ENCODE measurements around the gene PCSK4. TPM values are rescaled to one million over a fixed set of nuclear protein-coding genes. Genes with fewer than 3 reads are reported as not detected.

The PCSK4 gene
- total RNA-seq, 1 donor from 2014 or later: 5.4 TPM

DNA sequence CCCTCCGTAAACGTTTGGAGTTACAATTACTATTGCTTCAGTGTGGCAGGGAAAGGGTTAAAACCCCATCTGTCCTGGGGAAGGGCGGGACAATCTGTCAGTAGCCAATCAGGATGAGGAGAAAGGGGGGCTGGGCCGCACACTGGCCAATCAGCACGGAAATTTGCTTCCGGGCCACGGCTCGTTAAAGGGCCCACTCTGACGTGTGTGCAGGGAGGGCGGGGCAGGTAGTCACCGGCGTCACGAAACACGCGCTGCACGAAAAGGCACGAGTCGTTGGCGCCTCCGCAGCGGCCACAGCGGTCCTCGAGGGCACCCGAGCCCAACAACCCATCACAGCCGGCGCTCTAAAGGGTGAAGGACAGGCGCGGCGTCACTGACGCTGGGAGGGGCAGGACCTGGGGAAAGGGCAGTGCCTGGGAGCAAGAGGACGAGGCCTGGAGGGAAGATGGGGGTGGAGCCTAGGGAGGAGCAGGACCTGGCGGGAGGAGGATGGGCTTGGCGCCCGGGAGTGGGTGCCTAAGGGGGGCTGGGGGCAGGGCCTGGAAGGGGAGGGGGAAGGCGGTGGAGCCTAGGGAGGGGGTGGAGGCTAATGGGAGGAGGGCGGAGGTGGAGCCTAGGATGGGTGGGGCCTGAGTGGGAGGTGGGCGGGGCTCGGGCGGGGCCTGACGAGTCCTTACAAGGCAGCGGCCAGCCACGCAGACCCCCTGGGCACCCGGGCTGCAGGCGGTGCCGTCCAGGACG lies 17.8 kb upstream of the PCSK4 start:
- Histone ChIP-seq H3K27me3 (no peaks in the 10 kb centered on the region), H3K27ac (peak overlapping the region; percentile 87), H3K36me3 (no peaks in the 10 kb centered on the region), H3K4me3 (peak overlapping the region; percentile 37 to 48), H3K9me3 (no peaks in the 10 kb centered on the region), H3K4me1 (peaks cover 62% of the 10 kb centered on the region)
- intact Hi-C loops (cut with DNase I): no loop called here
- DNase-seq (ENCODE audit: extremely low spot score in 2 of 2): peak in 1 of 2 donors; percentile 97
- TF ChIP-seq POLR2A (IDR thresholded peaks at IDR 0.05) (no peak), POLR2AphosphoS5 (IDR thresholded peaks at IDR 0.05; ENCODE audit: insufficient read depth in 1 of 2, low read depth in 1 of 2) (peak; percentile 86 to 90)

GRCh38 chr19:1507192-1507660 lies 17.1 kb upstream of the PCSK4 start:
- TF ChIP-seq POLR2A (IDR thresholded peaks at IDR 0.05) (no peak), POLR2AphosphoS5 (IDR thresholded peaks at IDR 0.05; ENCODE audit: insufficient read depth in 1 of 2, low read depth in 1 of 2) (no peak)
- TF ChIP-seq, protein P1, sequence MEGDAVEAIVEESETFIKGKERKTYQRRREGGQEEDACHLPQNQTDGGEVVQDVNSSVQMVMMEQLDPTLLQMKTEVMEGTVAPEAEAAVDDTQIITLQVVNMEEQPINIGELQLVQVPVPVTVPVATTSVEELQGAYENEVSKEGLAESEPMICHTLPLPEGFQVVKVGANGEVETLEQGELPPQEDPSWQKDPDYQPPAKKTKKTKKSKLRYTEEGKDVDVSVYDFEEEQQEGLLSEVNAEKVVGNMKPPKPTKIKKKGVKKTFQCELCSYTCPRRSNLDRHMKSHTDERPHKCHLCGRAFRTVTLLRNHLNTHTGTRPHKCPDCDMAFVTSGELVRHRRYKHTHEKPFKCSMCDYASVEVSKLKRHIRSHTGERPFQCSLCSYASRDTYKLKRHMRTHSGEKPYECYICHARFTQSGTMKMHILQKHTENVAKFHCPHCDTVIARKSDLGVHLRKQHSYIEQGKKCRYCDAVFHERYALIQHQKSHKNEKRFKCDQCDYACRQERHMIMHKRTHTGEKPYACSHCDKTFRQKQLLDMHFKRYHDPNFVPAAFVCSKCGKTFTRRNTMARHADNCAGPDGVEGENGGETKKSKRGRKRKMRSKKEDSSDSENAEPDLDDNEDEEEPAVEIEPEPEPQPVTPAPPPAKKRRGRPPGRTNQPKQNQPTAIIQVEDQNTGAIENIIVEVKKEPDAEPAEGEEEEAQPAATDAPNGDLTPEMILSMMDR (IDR thresholded peaks at IDR 0.05): no peak
- peak overlapping the region; percentile 37 to 48 for H3K4me3 ChIP-seq
- no peaks in the 10 kb centered on the region for H3K27me3 ChIP-seq
- DNase-seq (ENCODE audit: extremely low spot score in 2 of 2): no peak
- H3K9me3 ChIP-seq: no peaks in the 10 kb centered on the region
- H3K36me3 ChIP-seq: no peaks in the 10 kb centered on the region
- peak overlapping the region; percentile 87 for H3K27ac ChIP-seq
- peaks cover 57% of the 10 kb centered on the region for H3K4me1 ChIP-seq
- intact Hi-C loops (cut with DNase I): no loop called here

DNA sequence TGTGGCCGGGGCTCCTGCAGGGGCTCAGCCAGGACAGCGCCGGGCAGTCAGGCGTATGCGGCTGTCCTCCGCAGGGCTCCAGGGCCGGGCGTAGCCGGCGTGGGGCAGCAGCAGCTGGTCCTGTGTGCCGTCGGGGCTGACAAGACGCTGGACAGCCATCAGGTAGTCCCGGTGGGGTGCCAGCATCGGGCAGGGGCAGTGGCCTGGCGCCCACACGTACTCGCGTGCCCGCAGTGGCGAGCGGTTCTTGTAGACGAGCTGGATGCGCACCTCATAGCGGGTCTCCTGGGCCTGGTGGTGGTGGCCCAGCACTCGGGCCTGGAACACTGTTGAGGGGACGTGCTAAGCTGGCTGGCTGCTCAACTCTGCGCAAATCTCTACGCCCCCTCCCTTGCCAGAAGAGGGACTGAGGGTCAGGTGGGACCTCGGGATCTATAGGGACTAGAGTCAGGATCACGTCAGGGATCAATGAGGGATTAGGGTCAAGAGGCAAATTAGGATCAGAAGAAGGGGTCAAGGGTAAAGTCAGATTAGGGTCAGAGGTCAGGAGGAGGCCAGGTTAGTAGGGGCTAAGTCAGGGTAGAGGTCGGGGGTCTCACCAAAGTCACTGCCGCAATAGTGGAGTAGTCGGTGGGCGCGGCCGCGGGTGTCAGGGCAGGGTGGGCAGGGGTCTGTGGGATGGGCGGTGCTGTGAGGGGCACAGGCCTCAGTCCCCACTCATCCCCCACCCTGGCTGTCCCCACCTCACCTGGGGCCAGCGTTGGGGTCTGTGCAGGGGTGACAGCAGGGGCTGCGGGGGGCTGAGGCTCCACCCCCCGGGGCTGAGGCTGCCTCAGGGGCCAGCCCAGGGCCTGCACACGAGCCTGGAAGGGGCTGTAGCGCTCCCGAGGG lies 16.1 kb upstream of the PCSK4 start:
- Histone ChIP-seq H3K27ac (peak overlapping the region; percentile 87), H3K36me3 (no peaks in the 10 kb centered on the region), H3K9me3 (no peaks in the 10 kb centered on the region), H3K4me1 (peaks cover 51% of the 10 kb centered on the region), H3K4me3 (no peak overlapping the region), H3K27me3 (no peaks in the 10 kb centered on the region)
- DNase-seq (ENCODE audit: extremely low spot score in 2 of 2): no peak
- TF ChIP-seq, protein P1 (IDR thresholded peaks at IDR 0.05): no peak
- TF ChIP-seq POLR2AphosphoS5 (IDR thresholded peaks at IDR 0.05; ENCODE audit: insufficient read depth in 1 of 2, low read depth in 1 of 2): no peak
- intact Hi-C loops (cut with DNase I): no loop called here

- Histone ChIP-seq H3K4me3 (no peak overlapping the region), H3K36me3 (no peaks in the 10 kb centered on the region), H3K27me3 (no peaks in the 10 kb centered on the region), H3K4me1 (peaks cover 42% of the 10 kb centered on the region), H3K27ac (no peak overlapping the region), H3K9me3 (no peaks in the 10 kb centered on the region)
- DNase-seq (ENCODE audit: extremely low spot score in 2 of 2): no peak
- intact Hi-C loops (cut with DNase I): no loop called here
- TF ChIP-seq, protein P1 (IDR thresholded peaks at IDR 0.05): no peak
- TF ChIP-seq POLR2A (IDR thresholded peaks at IDR 0.05): no peak
- no peak for TF ChIP-seq POLR2AphosphoS5 (IDR thresholded peaks at IDR 0.05; ENCODE audit: insufficient read depth in 1 of 2, low read depth in 1 of 2)
These were observed 14.9 kb upstream of the PCSK4 start for GRCh38 chr19:1505012-1505411.

GRCh38 chr19:1503925-1504773 lies 14.0 kb upstream of the PCSK4 start:
- H3K27me3 ChIP-seq: no peaks in the 10 kb centered on the region
- TF ChIP-seq POLR2A (IDR thresholded peaks at IDR 0.05) (no peak), POLR2AphosphoS5 (IDR thresholded peaks at IDR 0.05; ENCODE audit: insufficient read depth in 1 of 2, low read depth in 1 of 2) (no peak)
- TF ChIP-seq, protein P1 (IDR thresholded peaks at IDR 0.05): no peak
- peak overlapping the region in 1 of 2 donors; percentile 7 for H3K4me3 ChIP-seq
- no peaks in the 10 kb centered on the region for H3K9me3 ChIP-seq
- H3K27ac ChIP-seq: no peak overlapping the region
- peaks cover 37% of the 10 kb centered on the region for H3K4me1 ChIP-seq
- no peak for DNase-seq (ENCODE audit: extremely low spot score in 2 of 2)
- H3K36me3 ChIP-seq: no peaks in the 10 kb centered on the region
- intact Hi-C loops (cut with DNase I): no loop called here

Data from vagina (tissue), 2 donors.